ENCODE measurements around the gene RNF213. TPM values are rescaled to one million over a fixed set of nuclear protein-coding genes. Genes with fewer than 3 reads are reported as not detected.

Gene RNF213
- total and polyA plus RNA-seq, 4 donors: 67.0 to 198 (median 106) TPM

GRCh38 chr17:80359422-80360110 lies 98.9 kb downstream of the RNF213 start:
- Histone ChIP-seq H3K27me3 (ENCODE audit: control insufficient read depth in 3 of 3, insufficient read depth in 3 of 3, low read length in 2 of 3) (no peaks in the 10 kb centered on the region), H3K9me3 (ENCODE audit: control insufficient read depth in 4 of 4, insufficient read depth in 3 of 4, low read length in 3 of 4) (no peaks in the 10 kb centered on the region), H3K36me3 (ENCODE audit: control insufficient read depth in 4 of 4, insufficient read depth in 4 of 4, low read length in 4 of 4) (peaks cover 37 to 63% (median 48%) of the 10 kb centered on the region in 4 donors), H3K27ac (ENCODE audit: low read depth in 1 of 2, low read length in 1 of 2) (no peak overlapping the region), H3K4me3 (no peak overlapping the region), H3K9ac (ENCODE audit: insufficient read depth in 1 of 2, low read length in 2 of 2) (no peak overlapping the region), H3K4me1 (ENCODE audit: control insufficient read depth in 5 of 5, insufficient read depth in 5 of 5, low read length in 5 of 5) (peaks cover 0 to 7% (median 0%) of the 10 kb centered on the region in 5 donors)
- ATAC-seq (ENCODE audit: insufficient read depth, low FRiP score): no peak
- DNase-seq: no peak
- TF ChIP-seq, protein P1, sequence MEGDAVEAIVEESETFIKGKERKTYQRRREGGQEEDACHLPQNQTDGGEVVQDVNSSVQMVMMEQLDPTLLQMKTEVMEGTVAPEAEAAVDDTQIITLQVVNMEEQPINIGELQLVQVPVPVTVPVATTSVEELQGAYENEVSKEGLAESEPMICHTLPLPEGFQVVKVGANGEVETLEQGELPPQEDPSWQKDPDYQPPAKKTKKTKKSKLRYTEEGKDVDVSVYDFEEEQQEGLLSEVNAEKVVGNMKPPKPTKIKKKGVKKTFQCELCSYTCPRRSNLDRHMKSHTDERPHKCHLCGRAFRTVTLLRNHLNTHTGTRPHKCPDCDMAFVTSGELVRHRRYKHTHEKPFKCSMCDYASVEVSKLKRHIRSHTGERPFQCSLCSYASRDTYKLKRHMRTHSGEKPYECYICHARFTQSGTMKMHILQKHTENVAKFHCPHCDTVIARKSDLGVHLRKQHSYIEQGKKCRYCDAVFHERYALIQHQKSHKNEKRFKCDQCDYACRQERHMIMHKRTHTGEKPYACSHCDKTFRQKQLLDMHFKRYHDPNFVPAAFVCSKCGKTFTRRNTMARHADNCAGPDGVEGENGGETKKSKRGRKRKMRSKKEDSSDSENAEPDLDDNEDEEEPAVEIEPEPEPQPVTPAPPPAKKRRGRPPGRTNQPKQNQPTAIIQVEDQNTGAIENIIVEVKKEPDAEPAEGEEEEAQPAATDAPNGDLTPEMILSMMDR (IDR thresholded peaks at IDR 0.05; ENCODE audit: control extremely low read depth, extremely low read depth): no peak
- 70 to 77% methylated on average over 8 of the region's 8 CpGs for WGBS, 2 donors

DNA sequence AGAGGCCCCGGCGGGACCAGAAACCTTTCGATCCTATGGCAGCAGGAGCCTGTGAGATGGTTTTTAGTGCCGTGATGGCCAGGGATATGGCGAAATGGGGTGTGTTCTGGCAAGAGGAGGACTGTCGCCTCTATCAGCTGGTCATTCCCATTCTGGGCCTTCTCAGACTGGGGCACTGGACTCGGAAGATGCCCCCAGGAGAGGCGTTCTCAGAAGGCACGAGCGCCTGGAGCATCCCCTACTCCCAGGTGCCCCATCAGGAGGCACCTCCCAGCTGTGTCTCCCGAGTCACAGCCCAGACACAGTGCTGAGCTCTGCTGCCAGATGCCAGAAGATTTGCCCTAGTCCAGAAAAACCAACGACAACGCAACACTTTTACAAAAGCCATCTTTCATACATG lies 99.7 kb downstream of the RNF213 start:
- H3K36me3 ChIP-seq (ENCODE audit: control insufficient read depth in 4 of 4, insufficient read depth in 4 of 4, low read length in 4 of 4): peaks cover 33 to 65% (median 51%) of the 10 kb centered on the region in 4 donors
- DNase-seq: no peak
- WGBS, 2 donors: 96 to 97% methylated on average over 13 of the region's 13 CpGs
- no peaks in the 10 kb centered on the region for H3K27me3 ChIP-seq (ENCODE audit: control insufficient read depth in 3 of 3, insufficient read depth in 3 of 3, low read length in 2 of 3)
- no peak overlapping the region for H3K27ac ChIP-seq (ENCODE audit: low read depth in 1 of 2, low read length in 1 of 2)
- TF ChIP-seq, protein P1 (IDR thresholded peaks at IDR 0.05; ENCODE audit: control extremely low read depth, extremely low read depth): no peak
- no peaks in the 10 kb centered on the region for H3K9me3 ChIP-seq (ENCODE audit: control insufficient read depth in 4 of 4, insufficient read depth in 3 of 4, low read length in 3 of 4)
- H3K4me1 ChIP-seq (ENCODE audit: control insufficient read depth in 5 of 5, insufficient read depth in 5 of 5, low read length in 5 of 5): peaks cover 0 to 7% (median 0%) of the 10 kb centered on the region in 5 donors
- no peak overlapping the region for H3K9ac ChIP-seq (ENCODE audit: insufficient read depth in 1 of 2, low read length in 2 of 2)
- H3K4me3 ChIP-seq: no peak overlapping the region
- no peak for ATAC-seq (ENCODE audit: insufficient read depth, low FRiP score)

GRCh38 chr17:80361495-80362220 lies 101.0 kb downstream of the RNF213 start:
- TF ChIP-seq, protein P1 (IDR thresholded peaks at IDR 0.05; ENCODE audit: control extremely low read depth, extremely low read depth): no peak
- peak overlapping the region in 1 of 2 donors; percentile 6 for H3K27ac ChIP-seq (ENCODE audit: low read depth in 1 of 2, low read length in 1 of 2)
- peaks cover 0 to 7% (median 0%) of the 10 kb centered on the region in 5 donors for H3K4me1 ChIP-seq (ENCODE audit: control insufficient read depth in 5 of 5, insufficient read depth in 5 of 5, low read length in 5 of 5)
- peaks cover 30 to 65% (median 50%) of the 10 kb centered on the region in 4 donors for H3K36me3 ChIP-seq (ENCODE audit: control insufficient read depth in 4 of 4, insufficient read depth in 4 of 4, low read length in 4 of 4)
- no peaks in the 10 kb centered on the region for H3K27me3 ChIP-seq (ENCODE audit: control insufficient read depth in 3 of 3, insufficient read depth in 3 of 3, low read length in 2 of 3)
- ATAC-seq (ENCODE audit: insufficient read depth, low FRiP score) (no peak), DNase-seq (peak; percentile 9 to 25 (median 13))
- no peak overlapping the region for H3K9ac ChIP-seq (ENCODE audit: insufficient read depth in 1 of 2, low read length in 2 of 2)
- H3K4me3 ChIP-seq: no peak overlapping the region
- H3K9me3 ChIP-seq (ENCODE audit: control insufficient read depth in 4 of 4, insufficient read depth in 3 of 4, low read length in 3 of 4): no peaks in the 10 kb centered on the region
- 94% methylated on average over 18 of the region's 18 CpGs for WGBS, 2 donors

All from lung (tissue), 12 donors.